ENCODE results near the gene CELSR1. TPM values are rescaled to one million over a fixed set of nuclear protein-coding genes. Genes with fewer than 3 reads are reported as not detected.
"Not testable (repeated sequence)": the region's sequence is repeated elsewhere in the genome, so short reads cannot be mapped to it uniquely, and the experiment has no call there.

Gene CELSR1
- total and polyA plus RNA-seq, 5 experiments from 2014 or later = 0.19 to 1.2 (median 0.66) TPM

- DNase-seq = no peak
- H3K27ac Mint-ChIP-seq = no peak overlapping the region
- H3K36me3 Mint-ChIP-seq = no peaks in the 10 kb centered on the region
- no peaks in the 10 kb centered on the region for H3K27me3 Mint-ChIP-seq
- no peak overlapping the region for H3K4me3 Mint-ChIP-seq
- ATAC-seq = no peak
- POLR2A ChIA-PET = no interaction called here
- no peaks in the 10 kb centered on the region for H3K4me1 Mint-ChIP-seq
- no peaks in the 10 kb centered on the region for H3K9me3 Mint-ChIP-seq
Measured at GRCh38 chr22:46320166-46320710, 217.2 kb downstream of the CELSR1 start.

GRCh38 chr22:46319319-46319718 lies 218.1 kb downstream of the CELSR1 start:
- Mint-ChIP-seq H3K4me1 (no peaks in the 10 kb centered on the region), H3K9me3 (no peaks in the 10 kb centered on the region), H3K36me3 (no peaks in the 10 kb centered on the region), H3K27me3 (no peaks in the 10 kb centered on the region), H3K4me3 (no peak overlapping the region), H3K27ac (peak overlapping the region in 1 of 10 donors; percentile 35)
- POLR2A ChIA-PET = no interaction called here
- ATAC-seq (no peak), DNase-seq (no peak)

GRCh38 chr22:46318576-46318975 lies 218.8 kb downstream of the CELSR1 start:
- peak overlapping the region in 1 of 10 donors; percentile 50 for H3K27ac Mint-ChIP-seq
- DNase-seq = no peak
- H3K36me3 Mint-ChIP-seq = no peaks in the 10 kb centered on the region
- H3K4me3 Mint-ChIP-seq = no peak overlapping the region
- no peaks in the 10 kb centered on the region for H3K9me3 Mint-ChIP-seq
- H3K4me1 Mint-ChIP-seq = no peaks in the 10 kb centered on the region
- ATAC-seq = no peak
- POLR2A ChIA-PET = interaction anchor here (0.5 kb wide), 1 partner anchor 281 kb away, joined by 4 read pairs; no protein-coding TSS in a partner anchor
- no peaks in the 10 kb centered on the region for H3K27me3 Mint-ChIP-seq

GRCh38 chr22:46317646-46318045 lies 219.8 kb downstream of the CELSR1 start:
- peak overlapping the region in 1 of 10 donors; percentile 41 for H3K27ac Mint-ChIP-seq
- ATAC-seq = no peak
- no peaks in the 10 kb centered on the region for H3K27me3 Mint-ChIP-seq
- POLR2A ChIA-PET = interaction anchor here (0.6 kb wide), 1 partner anchor 23 kb away, joined by 5 read pairs; no protein-coding TSS in a partner anchor
- H3K9me3 Mint-ChIP-seq = no peaks in the 10 kb centered on the region
- H3K4me3 Mint-ChIP-seq = no peak overlapping the region
- DNase-seq = no peak
- no peaks in the 10 kb centered on the region for H3K4me1 Mint-ChIP-seq
- no peaks in the 10 kb centered on the region for H3K36me3 Mint-ChIP-seq

- peak in 1 of 10 donors; percentile 1 for DNase-seq
- no peak for ATAC-seq
- Mint-ChIP-seq H3K36me3 (no peaks in the 10 kb centered on the region), H3K4me3 (no peak overlapping the region), H3K9me3 (no peaks in the 10 kb centered on the region), H3K27ac (no peak overlapping the region), H3K27me3 (no peaks in the 10 kb centered on the region), H3K4me1 (no peaks in the 10 kb centered on the region)
- POLR2A ChIA-PET = interaction anchor here (0.6 kb wide), 1 partner anchor 386 kb away, joined by 4 read pairs; no protein-coding TSS in a partner anchor
Measured at GRCh38 chr22:46315976-46316375, 221.4 kb downstream of the CELSR1 start.

GRCh38 chr22:46312848-46313247 lies 224.6 kb downstream of the CELSR1 start:
- H3K36me3 Mint-ChIP-seq, H3K4me3 Mint-ChIP-seq, H3K27me3 Mint-ChIP-seq, ATAC-seq, H3K4me1 Mint-ChIP-seq, POLR2A ChIA-PET, H3K9me3 Mint-ChIP-seq, H3K27ac Mint-ChIP-seq: not testable (repeated sequence)
- DNase-seq = peak in 1 of 10 donors; percentile 2

GRCh38 chr22:46312056-46312455 lies 225.4 kb downstream of the CELSR1 start:
- POLR2A ChIA-PET = no interaction called here
- Mint-ChIP-seq H3K36me3 (no peaks in the 10 kb centered on the region), H3K4me3 (no peak overlapping the region), H3K27ac (no peak overlapping the region), H3K9me3 (no peaks in the 10 kb centered on the region), H3K4me1 (no peaks in the 10 kb centered on the region), H3K27me3 (no peaks in the 10 kb centered on the region)
- peak in 1 of 10 donors; percentile 22 for DNase-seq
- no peak for ATAC-seq

Other genes with a start within 250 kb of the CELSR1 start
- under 1 TPM; 0.30 to 0.68 TPM for gene GTSE1, start 240.8 kb downstream of the CELSR1 start, total RNA-seq
- not detected for gene GTSE1, start 240.8 kb downstream of the CELSR1 start, polyA plus RNA-seq
- 10 to 100 TPM; 88.2 to 91.7 TPM for gene TRMU, start 201.9 kb downstream of the CELSR1 start, total RNA-seq
- 10 to 100 TPM; 14.6 to 17.3 (median 15.5) TPM for gene TRMU, start 201.9 kb downstream of the CELSR1 start, polyA plus RNA-seq
- 1 to 10 TPM; 5.9 to 7.6 TPM for gene GRAMD4, start 82.8 kb upstream of the CELSR1 start, total RNA-seq
- 1 to 10 TPM; 2.8 to 4.1 (median 3.4) TPM for gene GRAMD4, start 82.8 kb upstream of the CELSR1 start, polyA plus RNA-seq
- 100 to 1,000 TPM; 175 to 185 TPM for gene CERK, start 200.6 kb upstream of the CELSR1 start, total RNA-seq
- gene CERK, start 200.6 kb upstream of the CELSR1 start, polyA plus RNA-seq = 10 to 100 TPM; 39.4 to 61.2 (median 41.6) TPM
- 10 to 100 TPM; 51.2 to 57.2 TPM for gene TBC1D22A, start 225.0 kb upstream of the CELSR1 start, total RNA-seq
- gene TBC1D22A, start 225.0 kb upstream of the CELSR1 start, polyA plus RNA-seq = 10 to 100 TPM; 23.0 to 24.6 (median 23.3) TPM

Data from naive thymus-derived CD8-positive, alpha-beta T cell (primary cell).